Measurements from ENCODE around the gene WWOX. TPM values are rescaled to one million over a fixed set of nuclear protein-coding genes. Genes with fewer than 3 reads are reported as not detected.

Gene WWOX
- total and polyA plus RNA-seq, 2 experiments from 2014 or later: 22.1 to 123 TPM

DNA sequence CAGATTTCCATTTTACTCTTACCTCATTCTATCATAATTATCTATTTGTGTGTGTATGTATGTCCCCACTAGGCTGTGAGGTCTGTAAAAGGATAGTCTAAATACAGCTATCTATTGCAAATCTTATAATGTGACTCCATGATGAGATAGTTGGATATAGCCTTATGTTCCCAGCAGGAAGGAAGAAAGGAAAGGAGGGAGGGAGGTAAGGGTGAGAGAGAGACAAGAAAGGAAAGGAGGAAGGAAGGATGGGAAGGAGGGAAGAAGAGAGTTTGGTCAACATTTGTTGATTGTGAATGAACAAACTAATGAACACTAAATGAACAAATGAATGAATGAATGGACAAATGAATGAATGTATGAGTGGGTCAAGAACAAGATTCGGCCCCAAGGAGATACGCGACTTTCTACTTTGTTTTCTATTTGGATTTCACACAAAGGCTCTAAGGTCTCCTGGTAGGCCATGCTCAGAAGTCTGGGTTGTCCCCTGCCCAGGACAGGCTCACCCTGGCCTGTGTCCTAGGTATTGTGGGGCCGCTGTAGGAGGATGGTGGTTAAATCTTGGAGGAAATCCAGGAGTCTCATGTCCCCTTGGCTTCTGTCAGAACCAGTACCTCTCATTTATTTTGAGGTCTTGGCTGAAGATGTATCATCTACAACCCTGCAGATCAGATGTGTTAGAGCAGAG, 195.2 kb downstream of the WWOX start:
- Histone ChIP-seq H3K9me3 (ENCODE audit: low read depth) (no peaks in the 10 kb centered on the region), H3K27ac (no peak overlapping the region), H3K36me3 (no peaks in the 10 kb centered on the region), H3K4me1 (ENCODE audit: low read depth) (no peaks in the 10 kb centered on the region), H3K27me3 (no peaks in the 10 kb centered on the region), H3K4me3 (no peak overlapping the region)
- DNase-seq (ENCODE audit: low read depth in 1 of 2, low spot score in 1 of 2): no peak
- TF ChIP-seq, protein P1, sequence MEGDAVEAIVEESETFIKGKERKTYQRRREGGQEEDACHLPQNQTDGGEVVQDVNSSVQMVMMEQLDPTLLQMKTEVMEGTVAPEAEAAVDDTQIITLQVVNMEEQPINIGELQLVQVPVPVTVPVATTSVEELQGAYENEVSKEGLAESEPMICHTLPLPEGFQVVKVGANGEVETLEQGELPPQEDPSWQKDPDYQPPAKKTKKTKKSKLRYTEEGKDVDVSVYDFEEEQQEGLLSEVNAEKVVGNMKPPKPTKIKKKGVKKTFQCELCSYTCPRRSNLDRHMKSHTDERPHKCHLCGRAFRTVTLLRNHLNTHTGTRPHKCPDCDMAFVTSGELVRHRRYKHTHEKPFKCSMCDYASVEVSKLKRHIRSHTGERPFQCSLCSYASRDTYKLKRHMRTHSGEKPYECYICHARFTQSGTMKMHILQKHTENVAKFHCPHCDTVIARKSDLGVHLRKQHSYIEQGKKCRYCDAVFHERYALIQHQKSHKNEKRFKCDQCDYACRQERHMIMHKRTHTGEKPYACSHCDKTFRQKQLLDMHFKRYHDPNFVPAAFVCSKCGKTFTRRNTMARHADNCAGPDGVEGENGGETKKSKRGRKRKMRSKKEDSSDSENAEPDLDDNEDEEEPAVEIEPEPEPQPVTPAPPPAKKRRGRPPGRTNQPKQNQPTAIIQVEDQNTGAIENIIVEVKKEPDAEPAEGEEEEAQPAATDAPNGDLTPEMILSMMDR (IDR thresholded peaks at IDR 0.05; ENCODE audit: low read depth, low read length): no peak

DNA sequence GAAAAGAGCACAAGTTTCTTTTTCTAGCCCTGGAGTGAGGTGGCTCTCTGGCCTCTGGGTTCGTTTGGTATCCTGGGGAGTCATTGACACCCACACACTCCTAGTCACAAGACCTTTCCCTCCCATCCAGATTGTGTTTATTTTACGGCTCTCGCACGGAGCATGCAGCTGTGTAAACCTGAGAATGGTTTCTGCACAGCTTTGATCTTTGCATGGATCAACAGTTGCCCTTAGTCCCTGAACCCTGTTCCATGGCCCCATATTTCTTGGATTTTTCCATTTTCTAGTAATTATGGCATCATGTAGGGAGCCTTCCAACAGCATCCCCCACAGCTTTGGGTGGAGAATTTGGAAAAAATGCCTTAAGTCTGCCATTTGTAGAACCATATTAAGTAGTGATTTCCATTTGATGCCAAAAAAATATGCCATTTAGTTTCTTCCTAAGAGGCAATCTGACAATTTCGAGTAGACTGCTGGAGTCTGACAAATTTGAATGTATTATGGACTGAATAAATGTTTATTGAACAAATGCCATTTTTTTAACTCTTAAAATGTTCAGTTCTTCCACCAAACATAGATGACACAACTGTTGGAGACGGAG, 197.7 kb downstream of the WWOX start:
- Histone ChIP-seq H3K4me3 (no peak overlapping the region), H3K27me3 (no peaks in the 10 kb centered on the region), H3K36me3 (no peaks in the 10 kb centered on the region), H3K4me1 (ENCODE audit: low read depth) (no peaks in the 10 kb centered on the region), H3K9me3 (ENCODE audit: low read depth) (no peaks in the 10 kb centered on the region), H3K27ac (no peak overlapping the region)
- TF ChIP-seq, protein P1 (IDR thresholded peaks at IDR 0.05; ENCODE audit: low read depth, low read length): no peak
- no peak for DNase-seq (ENCODE audit: low read depth in 1 of 2, low spot score in 1 of 2)

DNA sequence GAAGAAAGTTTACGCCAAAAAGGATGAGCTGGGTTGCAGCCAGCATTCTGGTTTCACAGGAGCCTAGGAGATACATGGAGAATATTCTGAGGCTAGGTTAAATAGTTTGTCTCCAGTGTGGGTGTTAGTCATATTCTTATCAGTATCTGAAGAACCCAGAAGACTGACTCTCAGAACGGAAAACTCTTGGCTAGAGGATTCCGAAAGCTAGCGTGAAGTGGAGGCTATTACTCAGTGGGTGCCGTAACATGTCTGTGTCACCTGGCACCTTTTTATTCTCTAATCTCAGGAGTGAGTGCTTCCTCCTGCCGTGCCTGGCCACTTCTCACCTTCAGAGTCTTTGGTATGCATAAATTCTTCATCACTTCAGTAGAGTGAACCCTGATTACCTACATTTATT, 199.5 kb downstream of the WWOX start:
- DNase-seq (ENCODE audit: low read depth in 1 of 2, low spot score in 1 of 2): peak in 1 of 2 donors; percentile 10

DNA sequence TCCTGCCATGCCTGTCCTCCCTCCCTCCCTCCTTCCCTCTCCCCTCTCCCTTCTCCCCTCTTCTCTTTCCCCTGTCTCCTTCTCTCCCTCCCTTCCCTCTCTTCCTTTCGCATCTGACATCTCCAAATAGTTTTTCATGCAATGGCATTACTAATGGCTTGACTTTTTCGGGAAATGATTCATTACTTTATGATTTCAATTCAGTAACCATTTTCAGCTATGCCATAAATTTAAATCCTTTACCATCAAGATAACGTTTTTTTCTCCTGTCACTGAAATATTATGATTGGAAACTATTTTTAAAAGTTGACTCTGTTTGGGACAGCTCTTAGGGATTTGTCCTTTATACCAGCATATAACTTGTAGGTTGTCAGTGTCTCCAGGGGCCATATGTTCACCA, 201.0 kb downstream of the WWOX start:
- TF ChIP-seq, protein P1 (IDR thresholded peaks at IDR 0.05; ENCODE audit: low read depth, low read length): no peak
- no peak overlapping the region for H3K27ac ChIP-seq
- no peaks in the 10 kb centered on the region for H3K36me3 ChIP-seq
- H3K27me3 ChIP-seq: no peaks in the 10 kb centered on the region
- H3K9me3 ChIP-seq (ENCODE audit: low read depth): no peaks in the 10 kb centered on the region
- no peak overlapping the region for H3K4me3 ChIP-seq
- no peaks in the 10 kb centered on the region for H3K4me1 ChIP-seq (ENCODE audit: low read depth)
- DNase-seq (ENCODE audit: low read depth in 1 of 2, low spot score in 1 of 2): no peak

More for the DNA sequence above, 199.5 kb downstream of the WWOX start:
- TF ChIP-seq, protein P1 (IDR thresholded peaks at IDR 0.05; ENCODE audit: low read depth, low read length): no peak
- Histone ChIP-seq H3K4me1 (ENCODE audit: low read depth) (no peaks in the 10 kb centered on the region), H3K9me3 (ENCODE audit: low read depth) (no peaks in the 10 kb centered on the region), H3K36me3 (no peaks in the 10 kb centered on the region), H3K4me3 (no peak overlapping the region), H3K27me3 (no peaks in the 10 kb centered on the region), H3K27ac (no peak overlapping the region)

DNA sequence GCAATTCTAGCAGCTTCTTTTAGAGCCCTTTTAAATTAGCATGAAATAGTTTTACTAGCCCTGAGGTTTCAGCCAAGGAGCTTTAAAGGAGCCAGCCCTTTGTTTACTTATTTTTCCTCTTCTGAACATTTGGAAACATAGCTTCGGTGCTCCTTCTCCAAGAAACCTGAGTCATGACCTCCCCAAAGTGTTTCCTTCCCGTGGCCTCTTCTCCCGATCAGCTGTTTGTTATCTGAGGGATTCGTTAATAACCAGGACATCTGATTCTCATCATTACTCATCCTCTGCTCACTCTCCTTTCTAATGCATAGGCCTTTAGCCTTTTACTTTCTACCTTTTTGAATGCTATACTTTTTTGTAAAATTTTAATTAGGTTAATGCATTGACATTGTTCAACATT, 204.5 kb downstream of the WWOX start:
- TF ChIP-seq, protein P1 (IDR thresholded peaks at IDR 0.05; ENCODE audit: low read depth, low read length): no peak
- H3K4me3 ChIP-seq: no peak overlapping the region
- no peak for DNase-seq (ENCODE audit: low read depth in 1 of 2, low spot score in 1 of 2)
- no peaks in the 10 kb centered on the region for H3K9me3 ChIP-seq (ENCODE audit: low read depth)
- no peak overlapping the region for H3K27ac ChIP-seq
- H3K27me3 ChIP-seq: no peaks in the 10 kb centered on the region
- no peaks in the 10 kb centered on the region for H3K36me3 ChIP-seq
- H3K4me1 ChIP-seq (ENCODE audit: low read depth): peaks cover 6% of the 10 kb centered on the region
